Suppressor macrophage treated with lipopolysaccharide for 1 hour (primary cell): ENCODE measurements around the gene PDE4D.

Experiments used
- DNase-seq, 3 donors: peaks; one replicate each; pipeline ENCODE4 v3.0.0-alpha.2; 2020 to 2022

The PDE4D gene

DNA sequence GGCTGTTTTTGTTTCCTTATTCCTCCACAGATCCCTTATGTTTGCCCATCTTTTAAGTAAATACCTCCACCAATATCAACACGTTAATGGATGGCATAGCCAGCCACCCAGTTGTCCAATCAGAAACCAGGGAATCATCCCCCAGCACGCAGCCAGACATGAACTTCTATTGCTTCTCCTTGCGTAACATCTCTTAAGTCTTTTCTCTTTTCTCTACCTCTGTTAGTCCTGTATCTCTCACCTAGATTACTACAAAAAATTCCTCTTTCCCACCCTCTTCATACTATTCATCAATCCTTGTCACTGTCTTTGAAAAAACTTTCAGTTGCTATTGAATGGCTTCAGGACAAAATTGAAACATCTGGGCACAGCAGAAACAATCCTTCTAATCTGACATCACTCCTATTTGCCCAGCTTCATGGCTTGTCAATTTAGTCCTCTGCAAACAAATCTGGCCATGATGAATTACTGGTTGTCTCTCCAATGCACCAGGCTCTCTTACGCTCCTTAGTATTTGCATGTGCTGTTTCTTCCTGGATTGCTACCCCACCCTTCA lies 961.4 kb downstream of the PDE4D start:
- no peak for DNase-seq

GRCh38 chr5:58930520-58930919 lies 963.0 kb downstream of the PDE4D start:
- DNase-seq: no peak

- DNase-seq: no peak
Observed at GRCh38 chr5:58929726-58930125, 963.8 kb downstream of the PDE4D start.

GRCh38 chr5:58927938-58928337 lies 965.6 kb downstream of the PDE4D start:
- DNase-seq: no peak

- peak; percentile 14 to 52 (median 42) for DNase-seq
Observed at GRCh38 chr5:58927181-58927580, 966.3 kb downstream of the PDE4D start.

GRCh38 chr5:58926541-58926935 lies 967.0 kb downstream of the PDE4D start:
- peak; percentile 21 to 32 (median 27) for DNase-seq

DNA sequence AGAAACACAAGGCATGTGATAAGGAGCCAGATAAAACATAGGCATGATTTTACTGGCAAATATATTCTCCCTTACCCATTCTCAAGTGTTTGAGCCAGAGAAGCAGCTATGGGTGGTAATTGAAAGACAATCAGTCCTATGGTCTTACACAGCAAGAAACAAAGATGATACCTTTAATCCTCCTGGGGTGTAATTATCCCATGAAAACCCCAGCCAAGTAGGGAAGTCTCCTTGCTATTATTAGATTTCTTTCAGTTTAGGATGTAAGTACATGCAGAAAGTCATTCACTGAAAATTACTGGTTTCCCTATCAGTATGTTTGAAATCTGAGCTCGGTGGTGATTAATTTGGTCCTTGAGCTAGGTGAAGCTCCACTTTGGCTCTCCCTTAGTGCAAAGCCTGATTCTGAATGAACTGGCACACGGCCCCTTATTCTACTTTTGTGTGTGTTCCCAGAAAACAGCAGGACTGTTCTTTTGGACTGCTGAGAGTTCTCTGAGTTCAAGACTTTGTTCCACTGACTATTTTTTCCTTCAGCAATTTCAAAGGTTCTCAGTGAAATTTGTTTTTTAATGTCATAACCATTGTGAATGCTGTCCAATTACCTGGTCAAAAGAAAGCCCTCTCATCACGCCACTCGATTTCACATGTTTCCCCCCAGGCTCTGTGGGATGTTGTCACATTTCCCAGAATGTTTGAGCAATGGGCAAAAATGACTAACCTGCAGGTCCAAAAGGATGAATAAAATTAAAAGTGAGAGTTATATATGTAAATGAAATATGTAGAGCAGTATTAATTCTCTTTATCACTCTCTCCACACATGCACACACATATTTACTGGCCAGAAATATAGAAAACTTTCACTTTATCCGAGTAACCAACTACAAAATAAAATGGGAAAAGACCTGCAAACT lies 967.6 kb downstream of the PDE4D start:
- DNase-seq: no peak

DNA sequence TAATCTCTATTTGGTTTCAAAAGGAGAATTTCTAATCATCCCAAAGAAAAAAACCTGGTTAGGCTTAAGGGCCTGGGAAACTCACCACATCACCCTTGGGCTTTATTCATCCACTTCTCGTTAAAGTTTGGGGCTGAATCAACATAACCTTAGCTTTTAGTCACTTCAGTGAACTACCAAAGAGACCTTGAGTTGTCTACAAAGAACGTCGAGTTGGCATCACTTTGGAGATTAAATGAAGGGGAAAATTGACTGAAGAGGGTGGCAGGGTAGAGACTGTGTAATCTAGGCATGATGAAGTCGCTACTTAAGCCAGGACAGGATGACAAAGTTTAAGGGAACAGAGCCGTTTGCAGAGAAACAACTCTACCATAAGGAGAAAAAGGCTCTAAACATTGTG lies 969.2 kb downstream of the PDE4D start:
- no peak for DNase-seq

GRCh38 chr5:58923355-58923754 lies 970.2 kb downstream of the PDE4D start:
- no peak for DNase-seq

DNA sequence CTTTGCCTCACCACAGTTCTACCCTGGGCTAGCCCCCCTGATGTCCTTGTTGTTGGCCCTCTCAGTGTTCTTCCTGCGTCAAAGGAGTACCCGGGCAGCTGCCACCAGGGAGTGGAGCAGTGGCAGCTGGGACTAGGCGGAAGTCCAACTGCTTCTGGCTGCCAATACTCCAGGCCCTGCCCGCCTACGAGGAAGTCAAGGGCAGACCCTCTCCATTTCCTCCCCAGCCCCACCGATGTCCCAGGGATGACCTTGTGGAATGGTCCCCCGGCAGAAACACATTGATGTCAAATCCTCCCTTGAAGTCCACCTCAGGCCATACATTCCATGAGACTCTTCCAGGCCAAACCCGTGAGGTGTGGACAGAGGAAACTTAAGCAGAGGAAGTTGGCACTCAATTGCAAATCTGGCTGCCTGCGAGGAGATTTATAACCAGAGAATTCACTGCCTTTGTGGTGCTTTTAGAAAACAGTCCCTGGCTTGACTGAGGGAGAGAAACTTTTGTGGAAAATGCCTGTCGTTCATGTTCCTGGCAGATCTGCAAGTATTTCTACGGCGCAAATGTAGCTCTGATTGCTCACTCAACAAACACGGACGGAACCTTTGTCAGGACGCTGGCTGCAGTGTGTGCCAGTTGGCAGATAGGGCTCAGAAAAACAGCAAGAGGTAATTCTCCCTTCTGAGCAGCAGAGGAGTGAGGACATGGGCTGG lies 970.9 kb downstream of the PDE4D start:
- DNase-seq: peak in 1 of 3 donors; percentile 7

GRCh38 chr5:58921159-58921558 lies 972.4 kb downstream of the PDE4D start:
- DNase-seq: no peak

- DNase-seq: no peak
Observed at GRCh38 chr5:58919833-58920232, 973.7 kb downstream of the PDE4D start.
